ENCODE data around the gene PSMD12.
"Not testable (repeated sequence)": the region's sequence is repeated elsewhere in the genome, so short reads cannot be mapped to it uniquely, and the experiment has no call there.

The PSMD12 gene

DNA sequence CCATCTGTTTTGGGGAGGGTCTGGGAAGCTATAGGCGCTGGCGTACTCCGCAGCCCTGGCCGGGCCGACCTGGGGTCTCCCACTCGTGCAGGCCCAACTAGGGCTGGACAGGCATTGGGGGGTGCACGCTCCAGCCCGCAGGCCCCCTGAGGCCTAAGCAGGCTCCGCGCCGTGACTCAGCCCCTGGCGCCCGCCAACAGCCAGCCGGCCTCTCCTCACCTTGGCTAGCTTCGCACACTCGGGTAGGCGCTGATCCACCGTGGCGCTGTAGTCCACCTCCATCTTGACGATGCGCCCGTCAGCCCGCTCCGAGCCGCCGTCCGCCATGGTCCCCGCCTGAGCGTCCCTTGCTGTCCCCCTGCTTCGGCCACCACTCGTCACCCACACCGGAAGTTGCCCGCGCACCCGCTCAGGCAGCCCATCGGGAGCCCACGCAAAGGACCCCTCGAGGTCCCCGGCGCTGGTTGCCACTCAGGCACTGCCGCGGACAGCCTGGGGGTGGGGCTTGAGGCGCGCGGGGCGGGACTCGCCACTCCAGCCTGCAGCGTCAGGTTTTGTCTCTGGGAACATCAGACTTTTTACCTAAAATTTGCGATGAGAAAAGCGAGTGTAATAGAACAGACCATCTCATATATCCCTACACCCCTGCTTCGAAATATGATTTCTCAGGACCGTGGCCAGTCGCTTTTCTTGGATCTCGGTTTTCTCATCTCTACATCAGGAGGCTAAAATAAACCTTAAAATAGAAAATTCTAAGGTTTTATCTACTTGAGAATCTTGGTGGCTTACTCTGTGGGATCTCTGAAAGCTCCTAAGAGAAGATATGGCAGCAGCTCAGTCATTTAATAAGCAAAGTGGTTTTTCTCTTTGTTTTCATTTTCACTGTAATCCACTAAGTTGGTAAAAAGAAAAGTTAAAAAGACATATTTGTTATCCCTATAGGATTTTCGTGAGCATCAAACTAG is at the start of gene PSMD12:
PSMD12 (minus strand) TSS at position 385 of the 965 bp plus-strand sequence; CDS start at position 327, 58 bp downstream.
- peak; percentile 92 for DNase-seq (ENCODE audit: low spot score)

DNA sequence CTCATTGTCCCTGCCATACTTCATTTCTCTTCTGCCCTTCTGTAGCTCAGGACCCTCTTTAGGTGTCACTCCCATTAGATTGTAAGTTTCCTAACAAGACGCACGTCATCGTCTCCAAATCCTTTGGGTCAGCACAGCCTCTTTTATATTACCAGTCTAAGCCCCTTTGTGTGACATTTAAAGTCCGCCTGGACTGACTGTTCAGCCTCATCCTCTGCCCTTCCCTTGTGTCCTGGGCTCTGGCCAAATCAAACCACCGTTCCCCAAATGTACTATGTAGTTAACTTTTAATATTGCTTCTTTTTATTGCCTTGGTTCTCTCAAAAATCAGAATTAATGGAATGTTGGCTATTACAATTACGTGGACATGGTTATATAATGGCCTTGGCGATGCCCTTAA is 48.9 kb upstream of the PSMD12 start:
- no peak for DNase-seq (ENCODE audit: low spot score)

DNA sequence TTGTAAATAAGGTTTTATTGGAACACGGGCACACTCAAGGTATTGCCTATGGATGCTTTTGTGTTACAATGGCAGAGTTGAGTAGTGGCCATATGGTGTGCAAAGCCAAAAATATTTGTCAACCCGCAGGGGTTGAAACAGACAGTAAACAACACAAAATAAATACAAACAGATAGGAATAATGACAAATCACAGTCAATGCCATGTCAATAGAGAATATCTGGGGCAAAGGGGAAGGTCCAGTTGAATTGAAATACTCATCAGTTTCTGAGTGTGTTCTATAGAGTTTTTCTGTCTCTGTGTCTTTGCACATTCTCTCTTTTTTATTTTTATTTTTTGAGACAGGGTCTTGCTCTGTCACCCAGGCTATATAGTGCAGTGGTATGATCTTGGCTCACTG is 48.2 kb upstream of the PSMD12 start:
- no peak for DNase-seq (ENCODE audit: low spot score)

DNA sequence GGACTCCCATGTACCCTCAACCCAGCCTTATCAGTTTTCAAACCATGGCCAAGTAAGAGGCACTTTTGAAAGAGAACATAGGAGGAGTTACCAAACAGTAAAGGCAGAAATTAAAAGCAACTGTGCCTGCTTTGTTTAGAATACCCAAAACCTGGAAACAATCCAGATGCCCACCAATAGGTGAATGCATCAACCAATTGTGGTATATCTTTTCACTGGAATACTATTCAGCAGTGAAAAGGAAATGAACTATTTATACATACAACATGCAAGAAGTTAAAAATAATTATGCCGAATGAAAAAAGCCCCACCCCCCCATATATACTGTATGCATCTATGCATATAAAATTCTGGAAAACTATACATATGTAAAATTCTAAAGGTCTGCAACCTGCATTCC is 47.8 kb upstream of the PSMD12 start:
- no peak for DNase-seq (ENCODE audit: low spot score)

DNA sequence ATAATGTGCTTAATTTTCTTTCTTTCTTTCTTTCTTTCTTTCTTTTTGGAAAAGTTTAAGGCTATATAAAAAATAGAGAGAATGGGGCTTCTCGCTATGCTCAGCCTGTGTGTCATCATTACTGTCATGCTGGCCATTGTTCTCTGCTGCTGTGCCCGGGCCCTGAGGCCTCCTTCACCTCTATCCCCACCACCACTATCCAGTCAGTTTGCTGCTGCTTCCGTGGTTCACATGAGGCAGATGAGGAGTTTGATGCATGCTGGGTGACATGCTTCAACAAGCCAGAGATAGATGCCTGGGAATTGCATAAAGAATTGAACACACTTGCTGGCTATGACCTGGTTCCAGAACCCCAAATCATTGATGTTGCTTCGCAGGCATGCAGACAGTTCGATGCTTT is 47.0 kb upstream of the PSMD12 start:
- DNase-seq (ENCODE audit: low spot score): no peak

DNA sequence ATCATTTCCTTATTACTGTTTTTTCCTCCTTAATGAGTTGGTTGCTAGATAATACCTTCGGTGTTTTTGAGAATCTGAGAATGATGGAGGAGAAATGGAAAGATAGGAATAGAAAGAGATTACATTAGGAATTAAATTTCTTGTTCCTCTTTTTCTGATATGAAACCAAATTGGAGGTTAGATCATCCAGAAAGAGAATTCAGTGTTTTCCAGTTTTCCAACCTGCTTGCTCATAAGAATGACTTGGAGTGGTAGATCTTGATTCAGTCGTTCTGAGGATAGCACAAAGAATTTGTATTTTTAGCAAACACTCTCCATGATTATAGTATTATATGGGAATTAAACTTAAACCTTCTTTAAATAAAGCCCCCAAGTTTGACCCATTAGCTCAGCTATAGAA is 46.6 kb upstream of the PSMD12 start:
- no peak for DNase-seq (ENCODE audit: low spot score)

DNA sequence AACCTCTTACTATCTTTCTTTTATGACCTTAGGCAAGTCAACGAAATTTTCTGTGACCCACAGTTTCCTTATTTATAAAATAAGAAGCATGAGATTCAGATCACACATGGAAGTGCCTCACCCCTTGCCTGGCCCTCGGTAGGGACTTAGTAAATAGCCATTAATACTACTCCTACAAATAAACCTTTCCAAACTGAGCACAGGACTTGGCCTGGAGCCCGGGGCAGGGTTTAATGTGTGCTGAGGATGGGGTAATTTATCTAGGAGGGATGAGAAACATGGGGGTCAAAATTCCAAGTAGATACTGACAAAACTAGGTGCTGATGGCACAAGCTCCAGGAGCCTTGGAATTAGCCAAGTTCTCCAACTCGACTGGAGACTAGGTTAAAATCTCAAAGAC is 45.7 kb upstream of the PSMD12 start:
- DNase-seq (ENCODE audit: low spot score): no peak

DNA sequence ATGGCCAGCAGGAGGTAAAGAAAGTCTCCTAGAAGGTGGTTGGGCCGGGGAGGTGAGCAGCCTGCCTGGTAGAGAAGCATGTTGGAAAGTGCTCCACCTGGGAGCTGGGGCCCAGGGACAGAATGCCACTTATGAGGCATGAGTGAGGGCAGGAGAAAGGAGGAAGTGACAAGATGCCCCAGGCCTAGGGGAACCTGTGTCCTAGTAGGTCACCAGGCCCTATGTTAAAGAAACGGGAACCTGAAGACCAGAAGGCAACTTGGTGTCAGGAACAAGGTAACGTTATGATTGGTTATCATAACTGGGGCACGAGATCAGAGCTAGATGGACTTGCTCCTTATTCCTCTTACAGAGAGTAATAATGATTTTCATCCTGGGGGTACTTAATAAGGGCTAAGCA is 45.0 kb upstream of the PSMD12 start:
- no peak for DNase-seq (ENCODE audit: low spot score)

DNA sequence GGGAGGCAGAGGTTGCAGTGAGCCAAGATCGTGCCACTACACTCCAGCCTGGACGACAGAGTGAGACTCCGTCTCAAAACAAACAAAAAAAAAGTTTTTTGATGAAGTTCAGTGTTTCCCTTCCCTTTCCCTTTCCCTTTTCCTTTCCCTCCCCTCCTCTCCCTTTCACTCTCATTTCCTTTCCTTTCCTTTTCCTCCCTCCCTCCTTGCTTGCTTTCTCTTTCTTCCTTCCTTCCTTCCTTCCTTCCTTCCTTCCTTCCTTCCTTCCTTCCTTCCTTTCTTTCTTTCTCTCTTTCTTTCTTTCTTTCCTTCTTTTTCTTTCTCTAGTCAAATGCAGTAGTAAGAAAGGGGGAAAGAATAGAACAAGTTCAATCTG is 42.1 kb upstream of the PSMD12 start:
- DNase-seq (ENCODE audit: low spot score): not testable (repeated sequence)

DNA sequence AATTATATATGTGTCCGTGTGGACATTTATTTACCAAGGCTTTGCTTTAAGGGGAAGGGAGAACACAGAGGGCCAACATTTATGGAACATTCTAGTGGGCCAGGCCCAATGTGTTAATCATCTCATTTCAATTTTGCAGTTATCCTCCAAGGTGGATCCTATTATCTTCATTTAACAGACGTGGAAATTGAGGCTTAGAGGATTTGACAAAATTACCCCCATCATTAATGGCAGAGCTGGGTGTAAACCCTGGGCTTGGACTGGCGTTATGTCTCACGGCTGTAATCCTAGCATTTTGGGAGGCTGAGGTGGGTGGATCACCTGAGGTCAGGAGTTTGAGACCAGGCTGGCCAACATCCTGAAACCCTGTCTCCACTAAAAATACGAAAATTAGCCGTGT is 37.1 kb upstream of the PSMD12 start:
- DNase-seq (ENCODE audit: low spot score): no peak

DNA sequence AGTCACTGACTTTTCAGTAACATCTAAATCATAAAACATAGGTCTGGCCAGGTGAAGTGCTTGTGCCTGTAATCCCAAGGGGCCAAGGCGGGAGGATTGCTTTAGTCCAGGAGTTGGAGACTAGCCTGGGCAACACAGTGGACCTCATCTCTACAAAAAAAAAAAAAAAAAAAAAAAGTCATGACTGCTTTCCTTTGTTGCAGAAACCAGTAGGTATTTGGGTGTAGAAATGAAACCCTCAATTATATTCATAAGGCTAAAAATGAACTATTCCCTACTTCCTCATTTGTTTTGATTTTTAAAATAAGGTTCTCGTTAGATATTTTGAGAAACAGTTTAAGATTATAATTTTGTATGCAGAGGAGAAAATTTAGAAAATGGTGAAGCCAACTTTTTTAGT is 36.7 kb upstream of the PSMD12 start:
- no peak for DNase-seq (ENCODE audit: low spot score)

DNA sequence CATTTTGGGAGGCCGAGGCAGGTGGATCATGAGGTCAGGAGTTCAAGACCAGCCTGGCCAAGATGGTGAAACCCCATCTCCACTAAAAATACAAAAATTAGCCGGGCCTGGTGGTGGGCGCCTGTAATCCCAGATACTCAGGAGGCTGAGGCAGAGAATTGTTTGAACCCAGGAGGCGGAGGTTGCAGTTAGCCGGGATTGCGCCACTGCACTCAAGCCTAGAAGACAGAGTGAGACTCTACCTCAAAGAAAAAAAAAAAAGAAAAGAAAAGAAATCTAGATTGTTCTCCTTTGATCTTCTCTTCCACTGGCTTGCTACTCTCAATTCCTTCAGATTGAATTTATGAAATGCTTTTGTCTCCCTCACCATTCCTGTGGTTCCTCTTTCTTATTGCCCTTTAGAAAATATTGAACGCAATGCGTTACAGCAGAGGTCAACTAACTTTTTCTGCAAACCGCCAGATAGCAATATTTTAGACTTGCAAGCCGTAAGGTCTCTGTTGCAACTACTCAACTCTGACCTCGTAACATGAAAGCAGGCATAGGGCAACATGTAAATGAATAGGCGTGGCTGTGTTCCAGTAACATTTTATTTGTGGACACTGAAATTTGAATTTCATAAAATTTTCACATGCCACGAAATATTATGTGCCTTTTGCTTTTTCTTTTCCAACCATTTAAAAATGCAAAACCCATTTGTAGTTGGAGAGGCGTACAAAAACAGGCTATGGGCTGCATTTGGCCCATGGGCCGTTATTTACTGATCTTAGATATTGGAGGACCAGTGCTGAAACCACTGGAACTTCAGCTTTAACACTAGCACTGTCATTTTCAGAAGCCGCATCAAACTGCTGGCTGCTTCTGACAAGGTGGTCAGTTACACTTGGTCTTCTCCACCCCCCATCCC is 35.5 kb upstream of the PSMD12 start:
- DNase-seq (ENCODE audit: low spot score): no peak

DNA sequence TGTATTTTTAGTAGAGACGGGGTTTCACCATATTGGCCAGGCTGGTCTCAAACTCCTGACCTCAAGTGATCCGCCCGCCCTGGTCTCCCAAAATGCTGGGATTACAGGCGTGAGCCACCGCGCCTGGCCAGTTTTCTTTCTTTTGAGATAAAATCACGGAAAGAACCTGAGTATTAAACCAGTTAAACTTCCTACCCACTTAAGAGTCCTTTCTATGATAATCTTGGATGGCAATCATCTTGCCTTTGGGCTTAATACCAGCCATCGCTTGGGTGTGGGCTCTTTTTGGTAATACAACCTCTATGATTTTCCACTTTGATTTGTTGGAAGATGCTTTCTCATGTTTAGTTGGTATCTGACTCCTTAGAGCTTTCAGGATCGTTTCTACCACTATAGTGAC is 34.7 kb upstream of the PSMD12 start:
- no peak for DNase-seq (ENCODE audit: low spot score)

DNA sequence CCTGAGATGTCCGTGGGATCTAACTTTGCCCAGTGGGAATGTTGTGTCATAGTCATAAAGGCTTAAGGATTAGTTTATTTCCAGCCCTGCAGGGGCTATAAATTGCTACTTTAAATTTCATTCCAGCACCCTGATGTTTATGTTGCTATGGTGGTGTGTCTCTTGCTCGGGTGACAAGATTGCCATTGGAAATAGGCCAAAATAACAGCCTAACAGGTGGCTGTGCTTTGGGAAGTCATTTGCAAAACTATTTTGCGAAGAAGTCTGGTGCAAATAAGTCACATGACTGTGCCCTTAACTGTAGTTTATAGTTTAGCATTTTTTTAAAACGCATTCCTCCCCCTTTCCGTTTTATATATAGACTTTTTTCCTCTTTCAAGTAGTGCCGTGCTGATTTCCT is 33.8 kb upstream of the PSMD12 start:
- DNase-seq (ENCODE audit: low spot score): no peak

DNA sequence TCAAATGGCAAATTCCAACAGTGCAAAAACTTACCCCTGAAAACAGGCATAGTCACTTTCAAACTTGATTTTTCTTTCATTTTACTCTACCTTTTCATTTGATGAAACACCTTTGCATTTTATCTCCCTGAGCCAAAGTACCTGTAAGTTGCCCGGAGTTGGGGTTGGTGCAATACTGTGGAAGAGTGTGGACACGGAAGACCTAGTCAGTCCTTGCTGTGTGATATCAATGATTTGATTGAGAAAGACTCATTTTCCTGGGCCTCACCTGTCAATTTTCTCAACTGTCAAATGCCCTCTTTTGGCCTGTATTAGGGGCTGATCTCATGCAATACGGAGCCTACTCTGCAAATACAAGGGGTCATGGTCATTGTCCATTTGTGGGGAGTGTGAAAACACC is 33.3 kb upstream of the PSMD12 start:
- no peak for DNase-seq (ENCODE audit: low spot score)

DNA sequence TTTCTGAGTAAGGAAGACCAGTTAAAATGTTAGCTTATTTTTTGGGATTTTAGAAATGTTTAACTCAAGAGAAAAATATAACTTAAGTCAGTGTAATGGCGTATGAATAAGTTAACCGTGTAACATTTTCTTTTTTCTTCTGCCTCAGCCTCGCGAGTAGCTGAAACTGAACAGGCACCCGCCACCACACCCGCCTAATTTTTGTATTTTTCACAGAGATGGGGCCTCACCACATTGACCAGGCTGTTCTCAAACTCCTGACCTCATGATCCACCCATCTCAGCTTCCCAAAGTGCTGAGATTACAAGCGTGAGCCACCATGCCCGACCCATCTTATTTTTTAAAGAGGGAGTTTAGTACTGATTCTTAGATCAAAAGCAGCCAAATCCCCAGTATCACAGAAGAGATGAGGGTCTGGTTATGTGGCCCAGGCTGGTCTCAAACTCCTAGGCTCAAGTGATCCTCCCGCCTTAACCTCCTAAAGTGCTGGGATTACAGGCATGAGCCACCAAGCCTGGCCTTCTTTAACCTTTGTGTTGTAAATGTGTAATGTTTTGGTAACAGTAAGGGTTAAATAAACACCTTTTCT is 27.5 kb upstream of the PSMD12 start:
- no peak for DNase-seq (ENCODE audit: low spot score)

DNA sequence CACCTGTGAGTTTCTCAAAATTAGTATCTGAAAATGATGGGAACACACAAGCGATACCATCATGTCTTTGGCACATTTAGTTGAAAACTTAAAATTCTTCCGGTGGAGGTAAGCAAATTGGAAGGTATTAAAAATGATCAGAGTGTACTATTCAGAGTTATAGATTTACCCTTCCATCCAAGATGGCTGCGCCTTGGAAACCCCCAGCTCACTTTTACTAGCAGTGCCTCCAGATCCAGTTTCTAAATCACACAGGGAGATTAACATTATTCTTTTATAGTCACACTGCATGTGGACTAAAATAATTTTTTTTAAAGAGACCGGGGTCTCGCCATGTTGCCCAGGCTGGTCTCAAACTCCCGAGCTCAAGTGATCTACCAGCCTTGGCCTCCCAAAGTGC is 25.7 kb upstream of the PSMD12 start:
- no peak for DNase-seq (ENCODE audit: low spot score)

DNA sequence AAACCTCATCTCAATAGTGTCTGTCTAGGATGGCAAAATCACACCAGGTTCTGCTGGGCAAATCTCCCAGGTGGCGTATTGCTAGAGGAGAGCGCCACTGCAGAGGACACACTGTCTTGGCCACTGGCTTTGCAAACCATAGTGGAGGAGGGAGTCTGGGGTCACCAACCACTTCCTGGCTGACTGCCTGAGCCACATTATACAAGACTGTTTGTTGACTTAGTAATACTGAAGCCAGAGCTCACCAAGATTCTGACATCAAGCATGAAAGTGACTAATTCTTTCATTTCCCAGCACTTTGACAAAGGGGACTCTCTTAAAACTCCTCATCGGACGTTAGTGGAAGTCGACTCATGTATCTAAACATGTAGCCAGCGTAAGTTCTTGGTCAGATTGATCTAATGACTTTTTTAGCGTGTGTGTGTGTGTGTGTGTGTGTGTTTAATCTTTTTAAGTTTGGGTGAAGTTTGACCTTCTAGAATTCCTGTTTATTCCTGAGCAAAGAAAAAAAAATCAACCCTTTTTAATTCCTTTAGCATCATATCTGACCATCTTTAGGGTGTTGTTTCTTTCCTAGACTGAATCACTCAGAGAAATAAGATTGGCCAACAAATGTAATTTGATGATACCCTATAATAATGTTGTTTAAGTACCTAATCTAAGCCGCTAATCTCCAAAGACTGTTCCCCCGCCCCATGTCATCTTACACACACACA is 24.4 kb upstream of the PSMD12 start:
- no peak for DNase-seq (ENCODE audit: low spot score)

DNA sequence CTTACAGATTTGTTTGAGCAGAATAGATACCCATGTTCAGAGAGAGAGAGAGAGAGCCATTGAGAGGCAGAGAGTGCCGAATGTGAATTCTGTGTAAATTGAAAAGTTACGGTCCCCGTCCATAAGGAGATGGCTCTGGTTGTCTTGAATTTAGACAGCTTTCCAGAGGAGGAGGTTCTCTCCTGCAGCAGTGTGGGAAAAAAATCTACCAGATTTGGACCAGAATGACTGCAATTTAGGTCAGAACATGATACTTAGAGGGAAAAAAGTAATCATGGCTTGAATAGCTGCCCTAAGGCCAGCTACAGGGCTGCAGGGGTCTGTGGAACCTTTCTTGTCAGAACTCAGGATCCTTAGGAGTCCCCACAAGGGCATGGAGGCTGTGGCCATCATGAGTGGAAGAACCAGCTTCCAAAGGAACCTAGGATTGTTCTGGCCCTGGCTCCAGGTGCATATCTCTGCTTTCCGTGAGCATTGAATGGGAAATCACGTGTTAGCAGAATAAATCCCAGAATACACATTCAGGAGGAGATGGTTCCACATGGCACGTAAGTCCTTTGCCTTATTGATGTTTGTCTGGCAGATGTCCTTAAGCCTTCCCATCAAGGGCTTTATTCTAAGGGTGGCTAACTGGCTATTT is 23.7 kb upstream of the PSMD12 start:
- DNase-seq (ENCODE audit: low spot score): no peak

DNA sequence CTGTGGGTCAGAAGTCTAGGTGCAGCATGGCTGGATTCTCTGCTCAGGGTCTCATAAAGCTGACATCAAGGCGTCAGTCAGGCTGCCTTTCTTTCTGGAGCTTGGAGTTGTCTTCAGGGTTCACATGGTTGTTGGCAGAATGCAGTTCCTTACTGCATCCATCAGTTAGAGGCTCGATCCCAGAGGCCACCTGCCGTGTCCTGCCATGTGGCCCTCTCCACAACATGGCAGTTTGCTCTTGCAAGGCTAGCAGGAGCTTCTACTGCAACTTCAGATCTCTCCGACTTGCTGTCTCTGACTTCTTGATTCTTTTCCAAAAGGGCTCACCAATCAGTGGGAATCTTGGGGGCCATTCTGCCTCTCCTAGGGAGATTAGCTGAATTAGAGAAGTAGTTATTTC is 22.6 kb upstream of the PSMD12 start:
- no peak for DNase-seq (ENCODE audit: low spot score)

DNA sequence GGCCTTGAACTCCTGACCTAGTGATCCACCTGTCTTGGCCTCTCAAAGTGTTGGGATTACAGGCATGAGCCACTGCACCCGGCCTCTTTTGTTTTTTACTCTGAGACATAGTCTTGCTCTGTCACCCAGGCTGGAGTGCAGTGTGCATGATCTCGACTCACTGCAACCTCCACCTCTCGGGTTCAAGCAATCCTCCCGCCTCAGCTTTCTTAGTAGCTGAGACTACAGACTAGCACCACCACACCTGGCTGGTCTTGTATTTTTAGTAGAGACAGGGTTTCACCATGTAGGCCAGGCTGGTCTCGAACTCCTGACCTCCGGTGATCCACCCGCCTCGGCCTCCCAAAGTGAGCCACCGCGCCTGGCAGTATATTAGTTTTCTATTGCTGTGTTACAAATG is 22.2 kb upstream of the PSMD12 start:
- DNase-seq (ENCODE audit: low spot score): not testable (repeated sequence)
